Activated naive CD8-positive, alpha-beta T cell treated with anti-CD3 and anti-CD28 coated beads, Interleukin-2, amount 50 U/mL, for 24 hours (primary cell): ENCODE results near the gene NXPE3.
A peak's percentile ranks its signal among the peaks of the same experiment; 100 is the strongest.
"Not testable (repeated sequence)": the region's sequence is repeated elsewhere in the genome, so short reads cannot be mapped to it uniquely, and the experiment has no call there.

ENCODE experiments used
- ATAC-seq: fragments of 150-1000 bp; cut with Tn5 transposase; one replicate; pipeline ENCODE4 v1.10.0; 2021
- DNase-seq: peaks from one replicate; pipeline ENCODE4 v3.0.0; 2021
- H3K27ac Mint-ChIP-seq: one replicate; pipeline ENCODE4 v1.8.0; 2021; ENCODE audit warnings: mild to moderate bottlenecking, mixed read lengths
- H3K27me3 Mint-ChIP-seq: one replicate; pipeline ENCODE4 v1.8.0; 2021; ENCODE audit warnings: mixed read lengths
- H3K36me3 Mint-ChIP-seq: one replicate; pipeline ENCODE4 v1.8.0; 2021; ENCODE audit warnings: low read depth, mixed read lengths
- H3K4me1 Mint-ChIP-seq: one replicate; pipeline ENCODE4 v1.8.0; 2021; ENCODE audit warnings: mixed read lengths
- H3K4me3 Mint-ChIP-seq: one replicate; pipeline ENCODE4 v1.8.0; 2021; ENCODE audit warnings: mild to moderate bottlenecking, moderate library complexity, mixed read lengths
- H3K9me3 Mint-ChIP-seq: one replicate; pipeline ENCODE4 v1.8.0; 2021; ENCODE audit warnings: mixed read lengths

The NXPE3 gene

DNA sequence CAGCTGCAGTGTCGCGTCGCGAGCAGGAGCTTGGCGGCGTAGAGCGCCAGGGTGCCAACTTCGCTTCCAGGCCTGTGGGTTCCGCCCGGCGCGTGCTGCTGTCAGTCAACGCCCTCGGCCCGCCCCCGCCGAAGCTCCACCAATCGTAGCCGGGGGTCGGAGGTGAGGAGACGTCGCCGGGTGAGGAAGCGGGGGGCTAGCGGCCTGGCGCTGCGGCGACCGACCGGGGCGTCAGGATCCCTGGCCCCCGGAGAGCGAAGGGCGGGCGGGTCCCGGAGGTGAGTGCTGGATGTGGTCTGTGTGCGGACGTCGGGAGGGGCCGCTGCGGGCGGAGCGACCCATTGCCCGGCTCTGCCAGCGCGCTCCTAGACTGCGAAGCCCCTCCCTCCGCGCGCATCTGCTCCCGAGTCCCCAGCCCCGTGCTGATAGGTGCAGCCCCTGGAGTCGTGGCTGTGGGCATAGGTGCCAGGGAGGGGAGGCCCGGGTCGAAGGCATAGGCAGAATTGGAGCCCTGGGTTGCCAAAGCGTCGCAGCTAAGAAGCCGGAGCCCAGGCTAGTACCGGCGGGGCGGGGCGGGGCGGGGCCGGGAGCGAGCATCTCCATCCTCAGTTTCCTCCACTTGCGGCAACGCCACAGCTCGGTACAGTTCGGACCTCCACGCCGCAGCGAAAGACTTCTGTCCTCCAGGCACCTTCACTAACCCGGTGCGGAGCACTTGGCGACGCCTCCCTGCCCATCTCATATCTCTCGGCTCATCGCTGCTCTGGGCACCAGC, at the start of gene NXPE3:
TSS of gene NXPE3 (plus strand) at position 165 of the 775 bp plus-strand sequence. CDS start 6,386 bp downstream, outside the sequence.
- DNase-seq (peak; percentile 94), ATAC-seq (peak; percentile 94)
- H3K4me1 Mint-ChIP-seq = peaks cover 52% of the 10 kb centered on the region

DNA sequence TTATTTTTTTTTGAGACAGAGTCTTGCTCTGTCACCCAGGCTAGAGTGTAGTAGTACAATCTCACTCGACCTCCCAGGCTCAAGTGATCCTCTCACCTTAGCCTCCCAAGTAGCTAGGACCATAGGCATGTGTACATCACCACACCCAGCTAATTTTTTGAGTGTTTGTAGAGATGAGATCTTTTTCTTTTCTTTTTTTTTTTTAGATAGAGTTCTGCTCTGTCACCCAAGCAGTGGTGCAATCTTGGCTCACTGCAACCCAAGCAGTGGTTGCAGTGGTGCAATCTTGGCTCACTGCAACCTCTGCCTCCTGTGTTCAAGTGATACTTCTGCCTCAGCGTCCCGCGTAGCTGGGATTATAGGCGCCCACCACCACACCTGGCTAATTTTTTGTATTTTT, 49.4 kb upstream of the NXPE3 start:
- Mint-ChIP-seq H3K36me3 (peaks cover 54% of the 10 kb centered on the region), H3K9me3 (no peaks in the 10 kb centered on the region), H3K4me1 (peaks cover 7% of the 10 kb centered on the region), H3K27me3 (no peaks in the 10 kb centered on the region), H3K4me3 (no peak overlapping the region), H3K27ac (no peak overlapping the region)
- ATAC-seq (no peak), DNase-seq (no peak)

More for the DNA sequence above, at the start of gene NXPE3:
- Mint-ChIP-seq H3K27ac (peak within 1 kb of the TSS; percentile 97), H3K27me3 (no peaks in the 10 kb centered on the region), H3K36me3 (peaks cover 13% of the 10 kb centered on the region), H3K4me3 (peak within 1 kb of the TSS; percentile 98), H3K9me3 (no peaks in the 10 kb centered on the region)

DNA sequence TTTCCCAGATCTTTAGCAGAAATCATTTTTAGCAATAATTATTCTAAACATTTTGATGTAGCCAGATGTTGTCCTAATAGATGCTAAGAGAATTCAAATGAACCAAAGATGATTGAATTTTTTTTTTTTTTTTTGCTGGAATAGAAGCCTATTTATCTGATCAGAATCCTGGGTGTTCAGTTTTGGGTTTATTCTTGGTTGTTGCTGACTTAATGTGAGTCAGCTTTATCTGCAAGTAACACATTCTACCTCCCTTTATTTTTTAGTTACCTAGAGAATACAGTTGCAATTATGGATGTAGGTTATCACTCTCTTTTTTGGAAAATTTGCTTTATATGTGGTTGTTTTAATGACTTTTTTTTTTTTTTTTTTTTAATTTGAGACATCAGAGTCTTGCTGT, 48.2 kb upstream of the NXPE3 start:
- Mint-ChIP-seq H3K9me3 (no peaks in the 10 kb centered on the region), H3K27ac (no peak overlapping the region), H3K4me3 (no peak overlapping the region), H3K27me3 (no peaks in the 10 kb centered on the region), H3K4me1 (peaks cover 3% of the 10 kb centered on the region), H3K36me3 (peaks cover 64% of the 10 kb centered on the region)
- ATAC-seq (no peak), DNase-seq (no peak)

DNA sequence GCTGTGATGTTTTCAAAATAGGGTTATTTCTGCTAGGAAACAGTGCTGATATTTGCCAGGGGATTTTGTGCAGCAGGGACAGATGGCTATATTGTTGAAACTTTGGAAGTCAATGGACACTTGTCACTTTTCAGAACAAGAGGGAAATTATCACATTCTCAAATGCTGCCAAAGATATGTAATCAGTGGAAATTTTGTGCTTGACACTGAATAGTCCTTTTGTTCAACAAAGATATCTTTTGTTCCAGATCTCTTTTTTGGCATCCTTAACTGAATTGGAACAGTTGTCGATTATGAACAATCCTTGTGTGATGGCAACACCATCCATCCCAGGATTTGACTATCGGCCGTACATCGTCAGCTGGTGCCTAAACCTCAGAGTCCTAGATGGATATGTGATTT, 46.8 kb upstream of the NXPE3 start:
- no peak overlapping the region for H3K27ac Mint-ChIP-seq
- no peaks in the 10 kb centered on the region for H3K27me3 Mint-ChIP-seq
- no peak overlapping the region for H3K4me3 Mint-ChIP-seq
- ATAC-seq (no peak), DNase-seq (no peak)
- no peaks in the 10 kb centered on the region for H3K9me3 Mint-ChIP-seq
- no peaks in the 10 kb centered on the region for H3K4me1 Mint-ChIP-seq
- H3K36me3 Mint-ChIP-seq = peaks cover 75% of the 10 kb centered on the region

DNA sequence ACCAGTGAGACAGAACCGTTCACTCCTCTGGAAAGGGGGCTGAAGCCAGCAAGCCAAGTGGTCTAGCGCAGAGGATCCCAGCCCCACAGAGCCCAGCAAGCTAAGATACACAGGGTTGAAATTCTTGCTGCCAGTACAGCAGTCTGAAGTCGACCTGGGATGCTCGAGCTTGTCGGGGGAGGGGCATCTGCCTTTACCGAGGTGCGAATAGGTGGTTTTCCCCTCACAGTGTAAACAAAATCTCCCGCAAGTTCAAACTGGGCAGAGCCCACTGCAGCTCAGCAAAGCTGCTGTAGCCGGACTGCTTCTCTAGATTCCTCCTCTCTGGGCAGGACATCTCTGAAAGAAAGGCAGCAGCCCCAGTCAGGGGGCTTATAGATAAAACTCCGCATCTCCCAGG, 43.2 kb upstream of the NXPE3 start:
- Mint-ChIP-seq H3K4me3 (no peak overlapping the region), H3K27me3 (no peaks in the 10 kb centered on the region), H3K9me3 (no peaks in the 10 kb centered on the region), H3K27ac (no peak overlapping the region), H3K4me1 (no peaks in the 10 kb centered on the region), H3K36me3 (peaks cover 63% of the 10 kb centered on the region)
- ATAC-seq = no peak
- DNase-seq = no peak

DNA sequence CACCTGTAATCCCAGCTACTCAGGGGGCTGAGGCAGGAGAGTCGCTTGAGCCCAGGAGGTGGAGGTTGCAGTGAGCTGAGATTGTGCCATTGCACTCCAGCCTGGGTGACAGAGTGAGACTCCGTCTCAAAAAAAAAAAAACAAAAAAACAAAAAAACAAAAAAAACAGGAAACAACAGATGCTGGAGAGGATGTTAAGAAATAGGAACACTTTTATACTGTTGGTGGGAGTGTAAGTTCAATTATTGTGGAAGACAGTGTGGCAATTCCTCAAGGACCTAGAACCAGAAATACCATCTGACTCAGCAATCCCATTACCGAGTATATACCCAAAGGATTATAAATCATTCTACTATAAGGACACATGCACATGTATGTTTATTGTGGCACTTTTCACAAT, 37.1 kb upstream of the NXPE3 start:
- not testable (repeated sequence) for DNase-seq, H3K9me3 Mint-ChIP-seq, H3K27me3 Mint-ChIP-seq, ATAC-seq, H3K27ac Mint-ChIP-seq, H3K4me1 Mint-ChIP-seq, H3K4me3 Mint-ChIP-seq
- H3K36me3 Mint-ChIP-seq = peaks cover 37% of the 10 kb centered on the region

DNA sequence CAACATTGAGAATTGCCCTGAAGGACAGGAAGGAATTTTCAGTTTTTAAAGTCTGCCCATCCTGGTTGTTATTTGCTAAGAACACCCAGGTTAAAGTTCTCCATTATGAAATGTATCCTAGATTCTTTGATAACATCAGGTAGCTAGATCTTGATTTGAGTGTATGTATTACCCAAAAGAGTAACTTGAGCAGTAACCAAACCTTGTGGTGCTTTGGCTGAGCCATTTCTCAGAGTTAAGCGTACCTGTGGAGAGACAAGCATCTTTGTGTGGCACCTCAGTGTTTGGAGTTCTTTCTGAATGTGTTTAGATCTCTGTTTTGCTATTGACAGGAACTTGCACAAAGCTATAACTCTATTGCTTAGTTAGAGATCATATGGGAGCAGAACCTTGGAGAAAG, 34.2 kb upstream of the NXPE3 start:
- H3K27me3 Mint-ChIP-seq = no peaks in the 10 kb centered on the region
- H3K27ac Mint-ChIP-seq = no peak overlapping the region
- DNase-seq (no peak), ATAC-seq (no peak)
- H3K4me1 Mint-ChIP-seq = no peaks in the 10 kb centered on the region
- H3K36me3 Mint-ChIP-seq = peaks cover 31% of the 10 kb centered on the region
- H3K4me3 Mint-ChIP-seq = no peak overlapping the region
- H3K9me3 Mint-ChIP-seq = no peaks in the 10 kb centered on the region

DNA sequence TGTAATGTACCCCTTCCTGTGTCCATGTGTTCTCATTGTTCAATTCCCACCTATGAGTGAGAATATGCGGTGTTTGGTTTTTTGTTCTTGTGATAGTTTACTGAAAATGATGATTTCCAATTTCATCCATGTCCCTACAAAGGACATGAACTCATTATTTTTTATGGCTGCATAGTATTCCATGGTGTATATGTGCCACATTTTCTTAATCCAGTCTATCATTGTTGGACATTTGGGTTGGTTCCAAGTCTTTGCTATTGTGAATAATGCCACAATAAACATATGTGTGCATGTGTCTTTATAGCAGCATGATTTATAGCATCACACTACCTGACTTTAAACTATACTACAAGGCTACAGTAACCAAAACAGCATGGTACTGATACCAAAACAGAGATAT, 33.1 kb upstream of the NXPE3 start:
- H3K27ac Mint-ChIP-seq, H3K4me1 Mint-ChIP-seq, ATAC-seq, H3K9me3 Mint-ChIP-seq, H3K4me3 Mint-ChIP-seq, H3K27me3 Mint-ChIP-seq, DNase-seq: not testable (repeated sequence)
- peaks cover 35% of the 10 kb centered on the region for H3K36me3 Mint-ChIP-seq

DNA sequence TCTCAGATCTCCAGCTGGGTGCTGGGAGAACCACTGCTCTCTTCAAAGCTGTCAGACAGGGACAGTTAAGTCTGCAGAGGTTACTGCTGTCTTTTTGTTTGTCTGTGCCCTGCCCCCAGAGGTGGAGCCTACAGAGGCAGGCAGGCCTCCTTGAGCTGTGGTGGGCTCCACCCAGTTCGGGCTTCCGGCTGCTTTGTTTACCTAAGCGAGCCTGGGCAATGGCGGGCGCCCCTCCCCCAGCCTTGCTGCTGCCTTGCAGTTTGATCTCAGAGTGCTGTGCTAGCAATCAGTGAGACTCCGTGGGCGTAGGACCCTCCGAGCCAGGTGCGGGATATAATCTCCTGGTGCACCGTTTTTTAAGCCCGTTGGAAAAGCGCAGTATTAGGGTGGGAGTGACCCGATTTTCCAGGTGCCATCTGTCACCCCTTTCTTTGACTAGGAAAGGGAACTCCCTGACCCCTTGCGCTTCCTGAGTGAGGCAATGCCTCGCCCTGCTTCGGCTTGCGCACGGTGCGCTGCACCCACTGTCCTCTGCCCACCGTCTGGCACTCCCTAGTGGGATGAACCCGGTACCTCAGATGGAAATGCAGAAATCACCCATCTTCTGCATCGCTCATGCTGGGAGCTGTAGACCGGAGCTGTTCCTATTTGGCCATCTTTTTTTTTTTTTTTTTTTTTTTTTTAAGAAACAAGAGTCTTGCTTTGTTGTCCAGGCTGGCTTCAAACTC, 25.5 kb upstream of the NXPE3 start:
- H3K4me1 Mint-ChIP-seq, DNase-seq, ATAC-seq, H3K27ac Mint-ChIP-seq, H3K9me3 Mint-ChIP-seq, H3K4me3 Mint-ChIP-seq, H3K27me3 Mint-ChIP-seq: not testable (repeated sequence)
- H3K36me3 Mint-ChIP-seq = peaks cover 50% of the 10 kb centered on the region

DNA sequence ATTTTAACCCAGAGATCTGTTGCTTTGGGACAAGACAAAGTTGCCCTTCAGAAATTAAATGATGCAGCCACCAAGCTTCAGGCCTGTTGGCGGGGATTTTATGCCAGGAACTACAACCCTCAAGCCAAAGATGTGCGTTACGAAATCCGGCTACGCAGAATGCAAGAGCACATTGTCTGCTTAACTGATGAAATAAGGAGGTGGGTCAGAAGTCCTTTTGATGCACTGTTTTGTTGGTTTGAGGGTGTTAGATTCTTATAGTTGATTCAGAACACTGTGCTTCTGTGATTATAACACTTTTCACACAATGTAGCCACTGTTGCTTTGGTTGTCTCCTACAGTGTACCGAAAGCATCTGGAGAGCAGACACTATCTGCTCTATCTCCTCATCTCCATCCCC, 20.8 kb upstream of the NXPE3 start:
- H3K4me1 Mint-ChIP-seq = no peaks in the 10 kb centered on the region
- H3K27ac Mint-ChIP-seq = no peak overlapping the region
- no peaks in the 10 kb centered on the region for H3K27me3 Mint-ChIP-seq
- DNase-seq = no peak
- H3K4me3 Mint-ChIP-seq = no peak overlapping the region
- ATAC-seq = no peak
- H3K9me3 Mint-ChIP-seq = no peaks in the 10 kb centered on the region
- peaks cover 56% of the 10 kb centered on the region for H3K36me3 Mint-ChIP-seq

DNA sequence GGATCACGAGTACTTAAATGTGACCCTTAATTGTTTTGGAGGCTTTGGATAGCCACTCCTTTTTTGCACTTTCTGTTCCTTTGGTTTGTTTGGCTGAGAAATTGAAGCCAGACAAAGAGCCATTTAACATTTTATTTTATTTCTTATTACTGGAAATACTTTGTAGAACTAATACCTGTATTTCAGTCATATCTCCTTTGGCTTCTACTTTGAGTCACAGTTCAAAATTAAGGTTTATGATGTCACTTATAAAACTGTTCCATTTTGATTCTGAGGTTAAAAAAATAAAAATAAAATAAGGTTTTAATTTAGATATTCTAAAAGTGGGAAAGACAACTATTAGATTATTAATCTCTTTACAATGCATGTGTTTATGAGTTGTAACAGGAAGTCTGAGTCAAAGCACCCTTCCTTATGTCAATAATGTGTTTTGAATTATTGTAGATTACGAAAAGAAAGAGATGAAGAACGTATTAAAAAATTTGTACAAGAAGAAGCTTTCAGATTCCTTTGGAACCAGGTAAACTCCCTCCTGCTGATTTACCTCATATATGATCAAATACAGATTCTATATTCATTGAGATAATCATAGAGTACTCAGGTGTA, 16.9 kb upstream of the NXPE3 start:
- no peak overlapping the region for H3K27ac Mint-ChIP-seq
- peaks cover 50% of the 10 kb centered on the region for H3K36me3 Mint-ChIP-seq
- no peaks in the 10 kb centered on the region for H3K9me3 Mint-ChIP-seq
- no peak for ATAC-seq
- H3K4me1 Mint-ChIP-seq = no peaks in the 10 kb centered on the region
- no peak for DNase-seq
- H3K4me3 Mint-ChIP-seq = no peak overlapping the region
- H3K27me3 Mint-ChIP-seq = no peaks in the 10 kb centered on the region

DNA sequence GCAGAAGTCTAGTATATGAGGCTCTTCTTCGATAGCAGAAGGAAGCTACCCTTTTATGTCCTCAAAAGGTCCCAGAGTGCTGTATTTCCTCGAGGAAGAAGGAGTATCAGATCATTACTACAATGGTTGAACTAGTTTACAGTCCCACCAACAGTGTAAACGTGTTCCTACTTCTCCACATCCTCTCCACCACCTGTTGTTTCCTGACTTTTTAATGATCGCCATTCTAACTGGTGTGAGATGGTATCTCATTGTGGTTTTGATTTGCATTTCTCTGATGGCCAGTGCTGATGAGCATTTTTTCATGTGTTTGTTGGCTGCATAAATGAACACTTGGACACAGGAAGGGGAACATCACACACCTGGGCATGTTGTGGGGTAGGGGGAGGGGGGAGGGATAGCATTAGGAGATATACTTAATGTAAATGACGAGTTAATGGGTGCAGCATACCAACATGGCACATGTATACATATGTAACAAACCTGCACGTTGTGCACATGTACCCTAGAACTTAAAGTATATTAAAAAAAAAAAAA, 1.2 kb upstream of the NXPE3 start:
- ATAC-seq, H3K27me3 Mint-ChIP-seq, H3K36me3 Mint-ChIP-seq, DNase-seq, H3K9me3 Mint-ChIP-seq: not testable (repeated sequence)
- H3K4me3 Mint-ChIP-seq = peak overlapping the region; percentile 98
- peak overlapping the region; percentile 97 for H3K27ac Mint-ChIP-seq
- H3K4me1 Mint-ChIP-seq = peaks cover 42% of the 10 kb centered on the region

DNA sequence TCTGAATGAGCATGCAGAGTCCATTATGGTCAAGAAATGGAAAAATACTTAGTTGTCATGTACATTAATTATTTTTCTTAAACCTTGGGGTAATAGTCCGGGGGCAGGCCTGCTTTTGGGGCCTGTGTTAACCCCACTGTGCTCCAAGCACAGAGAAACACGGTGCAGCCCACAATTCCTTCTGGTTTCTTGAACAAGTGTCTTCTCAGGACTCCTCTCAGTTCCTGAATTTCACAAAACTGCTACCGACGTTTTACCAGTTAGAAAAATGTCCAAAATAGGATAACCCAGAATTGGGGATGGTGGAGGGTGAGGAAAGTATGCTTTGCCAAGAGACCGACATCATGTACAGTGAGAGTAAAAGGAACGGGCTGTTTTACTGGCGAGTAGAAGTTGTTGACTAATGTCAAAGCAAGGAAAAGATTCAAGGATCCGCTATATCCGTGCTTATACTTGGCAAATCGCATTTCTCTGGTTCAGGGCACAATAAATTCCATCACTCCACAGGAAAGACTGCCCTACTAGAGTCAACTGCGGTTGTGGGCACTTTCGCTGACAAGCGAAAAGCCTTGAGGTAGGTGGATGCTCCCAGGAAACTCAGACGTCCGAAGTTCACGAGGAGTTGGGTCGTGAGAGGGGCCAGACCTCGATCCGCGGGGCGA, 495 bp upstream of the NXPE3 start:
- no peaks in the 10 kb centered on the region for H3K9me3 Mint-ChIP-seq
- H3K27ac Mint-ChIP-seq = peak overlapping the region; percentile 97
- no peak for DNase-seq
- peak; percentile 2 for ATAC-seq
- H3K27me3 Mint-ChIP-seq = no peaks in the 10 kb centered on the region
- peak overlapping the region; percentile 98 for H3K4me3 Mint-ChIP-seq
- peaks cover 6% of the 10 kb centered on the region for H3K36me3 Mint-ChIP-seq
- peaks cover 46% of the 10 kb centered on the region for H3K4me1 Mint-ChIP-seq

DNA sequence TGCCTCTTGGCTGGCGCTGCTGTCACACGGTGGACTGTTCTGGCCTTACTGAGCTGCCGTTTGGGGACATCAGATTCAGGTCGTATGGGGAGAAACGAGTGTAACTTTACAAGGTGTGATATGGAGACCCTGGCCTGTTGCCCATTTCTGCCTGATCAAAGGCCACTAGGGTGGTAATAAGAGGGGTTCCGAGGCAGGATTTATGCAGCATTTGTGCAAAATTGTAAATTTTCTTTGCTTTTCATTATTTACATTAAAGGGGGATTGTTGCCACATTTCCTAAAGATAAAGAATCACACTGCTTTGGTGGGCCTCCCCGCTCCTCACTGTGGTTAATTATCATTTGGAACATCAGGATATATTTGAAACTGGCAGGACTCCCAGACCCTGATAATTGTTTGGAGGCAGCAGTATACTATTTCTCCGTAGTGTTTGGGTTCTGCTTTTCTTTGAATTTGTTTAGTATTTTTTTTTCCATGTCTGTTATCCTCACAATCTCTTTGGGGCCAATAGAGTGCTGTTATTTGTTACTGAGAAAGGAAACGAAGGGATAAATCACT, 891 bp downstream of the NXPE3 start:
- no peak for ATAC-seq

More for the DNA sequence above, 891 bp downstream of the NXPE3 start:
- H3K36me3 Mint-ChIP-seq = peaks cover 16% of the 10 kb centered on the region
- no peak for DNase-seq
- H3K27me3 Mint-ChIP-seq = no peaks in the 10 kb centered on the region
- H3K9me3 Mint-ChIP-seq = no peaks in the 10 kb centered on the region
- peaks cover 58% of the 10 kb centered on the region for H3K4me1 Mint-ChIP-seq
- H3K27ac Mint-ChIP-seq = peak overlapping the region; percentile 97
- H3K4me3 Mint-ChIP-seq = peak overlapping the region; percentile 98
